ENCODE data around the gene FTCD.

Gene FTCD

DNA sequence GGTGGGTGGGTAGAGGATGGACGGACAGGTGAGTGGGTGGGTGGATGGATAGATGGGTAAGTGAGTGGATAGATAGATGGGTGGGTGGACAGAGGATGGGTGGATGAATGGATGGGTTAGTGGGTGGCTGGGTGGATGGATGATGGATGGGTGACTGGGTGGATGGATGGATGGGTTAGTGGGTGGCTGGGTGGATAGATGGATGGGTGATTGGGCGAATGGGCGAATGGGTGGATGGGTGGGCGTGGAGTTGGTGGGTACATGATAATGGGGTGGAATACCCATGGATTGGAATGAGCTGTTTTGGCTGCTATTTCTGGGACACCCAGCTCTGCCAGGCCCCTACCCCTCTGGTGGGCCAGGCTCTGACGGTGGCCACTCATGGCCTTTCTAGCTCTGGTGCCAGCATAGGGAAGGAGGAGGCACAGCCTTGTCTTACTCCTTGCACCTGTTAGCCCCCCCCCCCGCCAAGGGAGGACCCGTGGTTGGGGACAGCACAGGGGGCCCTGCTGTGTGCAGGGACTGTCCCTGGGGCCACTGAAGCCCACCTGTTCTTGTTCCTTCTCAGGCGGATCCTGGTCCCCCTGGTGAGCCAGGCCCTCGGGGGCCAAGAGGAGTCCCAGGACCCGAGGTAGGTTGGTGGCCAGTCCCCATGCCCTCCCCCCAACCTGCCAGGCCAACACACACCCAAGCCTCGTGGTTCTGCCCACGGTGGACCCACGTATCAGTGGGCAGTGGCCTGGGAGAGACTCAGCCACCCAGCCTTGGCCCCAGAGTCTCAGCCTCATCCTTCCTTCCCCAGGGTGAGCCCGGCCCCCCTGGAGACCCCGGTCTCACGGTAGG is 31.1 kb downstream of the FTCD start:
- no peak for DNase-seq (ENCODE audit: low read depth, low spot score)
- CTCF ChIA-PET = no interaction called here
- POLR2A ChIA-PET = no interaction called here
- TF ChIP-seq, protein P1, sequence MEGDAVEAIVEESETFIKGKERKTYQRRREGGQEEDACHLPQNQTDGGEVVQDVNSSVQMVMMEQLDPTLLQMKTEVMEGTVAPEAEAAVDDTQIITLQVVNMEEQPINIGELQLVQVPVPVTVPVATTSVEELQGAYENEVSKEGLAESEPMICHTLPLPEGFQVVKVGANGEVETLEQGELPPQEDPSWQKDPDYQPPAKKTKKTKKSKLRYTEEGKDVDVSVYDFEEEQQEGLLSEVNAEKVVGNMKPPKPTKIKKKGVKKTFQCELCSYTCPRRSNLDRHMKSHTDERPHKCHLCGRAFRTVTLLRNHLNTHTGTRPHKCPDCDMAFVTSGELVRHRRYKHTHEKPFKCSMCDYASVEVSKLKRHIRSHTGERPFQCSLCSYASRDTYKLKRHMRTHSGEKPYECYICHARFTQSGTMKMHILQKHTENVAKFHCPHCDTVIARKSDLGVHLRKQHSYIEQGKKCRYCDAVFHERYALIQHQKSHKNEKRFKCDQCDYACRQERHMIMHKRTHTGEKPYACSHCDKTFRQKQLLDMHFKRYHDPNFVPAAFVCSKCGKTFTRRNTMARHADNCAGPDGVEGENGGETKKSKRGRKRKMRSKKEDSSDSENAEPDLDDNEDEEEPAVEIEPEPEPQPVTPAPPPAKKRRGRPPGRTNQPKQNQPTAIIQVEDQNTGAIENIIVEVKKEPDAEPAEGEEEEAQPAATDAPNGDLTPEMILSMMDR (IDR thresholded peaks at IDR 0.05; ENCODE audit: insufficient read depth, low read length, missing control alignments) = no peak
- H3K4me3 ChIP-seq (ENCODE audit: low read depth, low read length) = no peak overlapping the region

DNA sequence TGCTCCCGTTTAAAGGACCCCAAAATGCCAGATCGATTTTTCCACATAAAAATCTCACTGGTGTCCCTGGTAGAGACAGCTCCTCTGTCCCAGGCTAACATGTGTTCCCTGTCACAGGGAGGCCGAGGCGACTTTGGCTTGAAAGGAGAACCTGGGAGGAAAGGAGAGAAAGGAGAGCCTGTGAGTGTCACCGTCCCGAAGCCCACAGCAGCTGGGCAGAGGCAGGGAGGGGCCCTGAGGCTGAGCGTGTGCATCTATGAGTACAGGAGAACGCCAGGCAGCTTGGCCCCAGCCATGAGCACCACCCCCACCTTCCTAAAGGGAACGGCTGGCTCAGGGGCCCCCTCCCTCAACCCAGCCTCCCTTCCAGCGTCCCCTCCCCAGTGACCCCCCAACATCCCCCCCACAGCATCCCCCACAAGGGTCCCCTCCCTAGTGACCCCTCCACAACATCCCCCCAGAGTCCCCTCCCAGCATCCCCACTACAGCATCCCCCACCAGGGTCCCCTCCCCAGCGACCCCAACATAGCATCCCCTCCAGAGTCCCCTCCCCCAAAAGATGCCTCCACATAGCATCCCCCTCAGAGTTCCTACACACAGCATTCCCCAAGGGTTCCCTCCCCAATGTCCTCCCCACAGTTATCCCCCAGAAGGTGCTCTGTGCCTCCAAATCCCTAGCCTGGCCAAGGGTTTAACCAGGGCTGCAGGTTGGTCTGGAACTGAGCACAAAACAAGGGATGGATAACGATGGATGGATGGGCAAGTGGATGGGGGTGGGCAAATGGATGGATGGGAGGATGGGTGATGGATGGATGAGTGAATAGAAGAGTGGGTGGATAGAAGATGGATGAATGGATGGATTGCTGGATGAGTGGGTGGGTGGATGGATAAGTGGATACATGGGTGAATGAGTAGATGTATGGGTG is 32.4 kb downstream of the FTCD start:
- H3K4me3 ChIP-seq (ENCODE audit: low read depth, low read length) = no peak overlapping the region
- ChIA-PET CTCF (interaction anchor here (1.5 to 7.0 kb wide), 3 partner anchors 10 to 151 kb away, joined by 3 to 59 read pairs (median 11); no protein-coding TSS in a partner anchor), POLR2A (interaction anchor here (0.6 to 1.5 kb wide), 4 partner anchors 127 to 153 kb away, joined by 3 to 8 read pairs (median 4); no protein-coding TSS in a partner anchor)
- DNase-seq (ENCODE audit: low read depth, low spot score) = no peak
- TF ChIP-seq, protein P1 (IDR thresholded peaks at IDR 0.05; ENCODE audit: insufficient read depth, low read length, missing control alignments) = no peak

DNA sequence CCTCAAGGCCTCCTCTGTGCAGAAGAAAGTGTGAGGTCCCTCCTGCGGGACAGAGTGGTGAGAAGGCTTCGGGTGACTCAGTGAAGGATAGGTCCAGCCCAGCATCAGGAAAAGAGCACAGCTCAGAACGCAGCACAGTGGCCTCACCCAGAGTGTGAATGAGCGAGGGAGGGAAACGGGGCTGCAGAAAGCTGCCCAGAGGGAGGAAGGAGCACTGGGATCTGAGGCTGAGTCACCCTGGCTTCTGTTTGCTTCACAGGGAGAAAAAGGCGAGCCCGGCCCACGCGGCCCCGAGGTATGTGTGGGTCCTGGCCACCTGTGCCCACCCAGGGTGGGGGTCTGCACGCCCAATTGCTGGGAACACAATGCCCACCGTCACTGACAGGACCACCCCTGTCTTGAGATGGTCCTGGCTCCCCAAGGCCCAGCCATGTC is 33.1 kb downstream of the FTCD start:
- ChIA-PET POLR2A (interaction anchor here (0.6 to 1.5 kb wide), 6 partner anchors 112 to 154 kb away, joined by 3 to 8 read pairs (median 4); no protein-coding TSS in a partner anchor), CTCF (interaction anchor here (1.5 to 7.0 kb wide), 5 partner anchors 8 to 151 kb away, joined by 3 to 59 read pairs (median 6); no protein-coding TSS in a partner anchor)
- DNase-seq (ENCODE audit: low read depth, low spot score) = no peak
- TF ChIP-seq, protein P1 (IDR thresholded peaks at IDR 0.05; ENCODE audit: insufficient read depth, low read length, missing control alignments) = no peak
- no peak overlapping the region for H3K4me3 ChIP-seq (ENCODE audit: low read depth, low read length)

DNA sequence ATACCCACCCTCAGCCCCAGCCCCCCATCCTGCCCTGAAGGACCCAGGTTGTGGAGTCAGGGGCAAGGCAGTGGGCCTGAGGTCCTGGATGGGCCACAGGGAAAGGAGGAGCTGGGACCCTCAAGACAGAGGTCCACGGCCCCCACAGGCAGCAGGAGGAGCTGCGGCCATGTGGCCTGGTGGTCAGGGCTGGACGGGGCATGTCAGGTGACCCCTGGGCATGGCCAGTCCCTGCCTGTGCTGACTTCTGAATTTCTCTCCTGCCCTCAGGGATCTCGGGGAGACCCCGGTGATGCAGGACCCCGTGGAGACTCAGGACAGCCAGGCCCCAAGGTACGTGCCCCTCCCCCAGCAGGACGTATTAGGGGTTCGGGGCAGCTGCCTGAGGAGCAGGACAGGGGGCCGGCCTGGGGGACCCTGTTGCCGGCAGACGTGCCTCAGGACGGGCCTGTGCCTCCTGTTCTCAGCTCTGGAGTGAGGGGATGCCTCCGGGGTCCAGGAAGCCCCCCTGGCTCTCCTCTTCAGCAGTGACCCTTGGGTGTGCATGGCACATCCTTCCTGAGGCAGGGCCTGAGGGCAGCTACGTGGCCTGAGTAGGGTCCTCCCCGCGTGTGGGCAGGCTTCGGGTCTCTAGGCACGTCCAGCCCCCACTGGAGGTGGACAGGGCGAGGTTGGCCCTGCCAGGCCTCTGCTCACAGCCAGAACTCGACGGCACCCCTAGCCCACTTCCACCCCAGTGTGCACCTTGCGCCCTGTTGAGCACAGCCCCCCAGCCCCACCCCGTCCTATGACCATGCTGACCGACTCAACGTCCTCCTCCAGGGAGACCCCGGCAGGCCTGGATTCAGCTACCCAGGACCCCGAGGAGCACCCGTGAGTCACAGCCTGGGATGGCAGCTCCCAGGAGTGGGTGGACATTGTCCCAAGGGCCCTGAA is 33.8 kb downstream of the FTCD start:
- H3K4me3 ChIP-seq (ENCODE audit: low read depth, low read length) = no peak overlapping the region
- no peak for DNase-seq (ENCODE audit: low read depth, low spot score)
- CTCF ChIA-PET = interaction anchor here (1.5 to 7.0 kb wide), 5 partner anchors 8 to 150 kb away, joined by 3 to 59 read pairs (median 6); no protein-coding TSS in a partner anchor
- POLR2A ChIA-PET = interaction anchor here (0.6 to 1.5 kb wide), 5 partner anchors 113 to 148 kb away, joined by 3 to 8 read pairs (median 5); no protein-coding TSS in a partner anchor
- TF ChIP-seq, protein P1 (IDR thresholded peaks at IDR 0.05; ENCODE audit: insufficient read depth, low read length, missing control alignments) = no peak
